GM12878 (cell line): Measurements from ENCODE around the gene CACHD1. TPM values are rescaled to one million over a fixed set of nuclear protein-coding genes. Genes with fewer than 3 reads are reported as not detected.

Experiments
- BHLHE40 ChIP-seq, 2 experiments: fragments of 450-650 bp in 1 of 2; IDR thresholded peaks; 2 replicates each; pipeline ENCODE4 v1.6.1; 2011 to 2017; ENCODE audit warnings: low read depth in 2 of 2, borderline replicate concordance in 1 of 2, improper control_type of control experiment in 1 of 2, low read length in 1 of 2, mild to moderate bottlenecking in 1 of 2
- FOXK2 ChIP-seq: fragments of 450-650 bp; IDR thresholded peaks from 2 replicates; pipeline ENCODE4 v1.6.1; 2017; ENCODE audit warnings: mild to moderate bottlenecking, moderate library complexity
- HDGF ChIP-seq: fragments of 450-650 bp; IDR thresholded peaks from 2 replicates; pipeline ENCODE4 v1.6.1; 2016; ENCODE audit warnings: antibody characterized with exemption
- MLLT1 ChIP-seq: fragments of 450-650 bp; IDR thresholded peaks from 2 replicates; pipeline ENCODE4 v1.6.1; 2016; ENCODE audit warnings: mild to moderate bottlenecking
- MYC ChIP-seq: IDR thresholded peaks from 2 replicates; pipeline ENCODE4 v1.6.1; 2011; ENCODE audit warnings: mild to moderate bottlenecking, low read length, moderate library complexity, inconsistent platforms; ENCODE audit not compliant: insufficient read depth, insufficient replicate concordance, insufficient read length, severe bottlenecking
- NFYA ChIP-seq: IDR thresholded peaks from 2 replicates; pipeline ENCODE4 v1.6.1; 2011; ENCODE audit warnings: low read depth, mild to moderate bottlenecking, low read length, improper control_type of control experiment, borderline replicate concordance
- PAX8 ChIP-seq: fragments of 450-650 bp; IDR thresholded peaks from 2 replicates; pipeline ENCODE4 v1.6.1; 2017; ENCODE audit warnings: mild to moderate bottlenecking, moderate library complexity
- RAD51 ChIP-seq: fragments of 450-650 bp; IDR thresholded peaks from 2 replicates; pipeline ENCODE4 v1.6.1; 2016; ENCODE audit warnings: moderate library complexity, mild to moderate bottlenecking, inconsistent platforms
- RBBP5 ChIP-seq: fragments of 200-600 bp; sonication (generic); conservative IDR thresholded peaks from 2 replicates; pipeline ENCODE4 v1.6.1; 2016
- SIN3A ChIP-seq: IDR thresholded peaks from 2 replicates; pipeline ENCODE4 v1.6.1; 2012; ENCODE audit warnings: low read depth, low read length, improper control_type of control experiment
- ZBED1 ChIP-seq: IDR thresholded peaks from 2 replicates; pipeline ENCODE4 v1.6.1; 2016; ENCODE audit warnings: borderline replicate concordance
- ZNF274 ChIP-seq: IDR thresholded peaks from one replicate; pipeline ENCODE4 v1.8.0; 2011; ENCODE audit not compliant: insufficient read length, insufficient read depth
- ZNF622 ChIP-seq: fragments of 450-650 bp; IDR thresholded peaks from 2 replicates; pipeline ENCODE4 v1.6.1; 2017; ENCODE audit warnings: mild to moderate bottlenecking, inconsistent platforms
- ZZZ3 ChIP-seq: IDR thresholded peaks from 2 replicates; pipeline ENCODE4 v1.6.1; 2011; ENCODE audit warnings: low read depth; ENCODE audit not compliant: control insufficient read depth, insufficient read length
- polyA plus RNA-seq, 11 experiments: library from polyadenylated mRNA; depleted of rRNA in 4 of 11; unstranded in 6 of 11; stranded (reverse) in 5 of 11; fragments of >200 nt; fragmentation: Nextera tagmentation in 4 of 11; fragmentation: Illumina TruSeq in 1 of 11; extraction: Ambion mirVana in 4 of 11; extraction: Trizol in 1 of 11; gene quantifications; 1 replicate in 1 of 11; 2 replicates in 10 of 11; pipeline versions ENCODE4 v1.2.1 to v1.2.3, GENCODE V29; 2011 to 2016; ENCODE audit warnings: inconsistent platforms in 2 of 11, missing spikeins in 2 of 11, low read depth in 1 of 11
- total RNA-seq, 4 experiments: library from RNA; depleted of rRNA in 3 of 4; stranded (reverse); fragments of >200 nt in 3 of 4; fragmentation: Illumina TruSeq in 1 of 4; extraction: Trizol in 1 of 4; gene quantifications; 2 replicates each; pipeline versions ENCODE4 v1.2.1 to v1.2.3, GENCODE V29; 2013 to 2021

The CACHD1 gene
- total and polyA plus RNA-seq, 10 of the 15 experiments (the other 5 are each of a cell fraction or from before 2014, with no cell fraction given) = 0.03 TPM; not detected in 9

GRCh38 chr1:64497088-64497883 lies 27.4 kb downstream of the CACHD1 start (continued):
- TF ChIP-seq MLLT1 (no peak), ZBED1 (no peak), ZNF622 (no peak), RAD51 (no peak), PAX8 (no peak), NFYA (no peak), FOXK2 (no peak), RBBP5 (no peak), BHLHE40 (IDR thresholded peaks at IDR 0.05; ENCODE audit: borderline replicate concordance in 1 of 2, low read depth in 2 of 2, low read length in 1 of 2) (no peak), ZZZ3 (no peak), HDGF (no peak), MYC (no peak), SIN3A (no peak), ZNF274 (no peak)
- TF ChIP-seq, all 136 proteins: peak for 0
